IMR-90 (cell line): ENCODE data around the gene RIMS3. TPM values are rescaled to one million over a fixed set of nuclear protein-coding genes. Genes with fewer than 3 reads are reported as not detected.

Experiments
- ATAC-seq: fragments of 200-7000 bp; cut with Tn5 transposase; 2 replicates; pipeline ENCODE4 v1.9.1; 2020; ENCODE audit warnings: low read depth, mild to moderate bottlenecking, moderate library complexity
- BruUV-seq: library from RNA; stranded (reverse); fragments of 400-500 nt; replicated peaks from 2 replicates; lab custom pipeline; 2021; lab: Mats Ljungman, UMichigan
- CTCF ChIA-PET: fragments of 300-600 bp; formaldehyde crosslinking; extraction: SDS; loops from one replicate; lab custom pipeline; 2021; ENCODE audit warnings: antibody characterized with exemption; lab: Yijun Ruan, JAX
- POLR2A ChIA-PET: fragments of 300-600 bp; sonication (Branson Sonifier 250); formaldehyde crosslinking; loops from one replicate; lab custom pipeline; 2022; ENCODE audit warnings: antibody characterized with exemption; ENCODE audit not compliant: unreplicated experiment; lab: Charles Lee
- DNase-seq: peaks from one replicate; pipeline ENCODE4 v3.0.0; 2013
- H2AFZ ChIP-seq: replicated peaks from 2 replicates; pipeline ENCODE3; 2013; ENCODE audit warnings: low read length, mild to moderate bottlenecking; ENCODE audit not compliant: poor library complexity
- H2AK5ac ChIP-seq: 2 replicates; pipeline ENCODE4 v1.6.1; 2013; ENCODE audit warnings: low read depth, low read length, inconsistent platforms
- H2AK9ac ChIP-seq: replicated peaks from 2 replicates; pipeline ENCODE3; 2013; ENCODE audit warnings: mild to moderate bottlenecking, low read depth, low read length, moderate library complexity; ENCODE audit not compliant: poor library complexity
- H2BK120ac ChIP-seq: 2 replicates; pipeline ENCODE4 v1.6.1; 2013; ENCODE audit warnings: low read depth, low read length, inconsistent platforms
- H2BK15ac ChIP-seq: 3 replicates; pipeline ENCODE4 v1.6.1; 2013; ENCODE audit warnings: low read depth, low read length, inconsistent platforms
- H2BK20ac ChIP-seq: 2 replicates; pipeline ENCODE4 v1.6.1; 2013; ENCODE audit warnings: low read depth, mild to moderate bottlenecking, inconsistent platforms, low read length, moderate library complexity
- H2BK5ac ChIP-seq: 2 replicates; pipeline ENCODE4 v1.6.1; 2013; ENCODE audit warnings: mild to moderate bottlenecking, low read depth, low read length, inconsistent platforms; ENCODE audit not compliant: poor library complexity, severe bottlenecking
- H3K14ac ChIP-seq: replicated peaks from 2 replicates; pipeline ENCODE4 v1.6.1; 2013; ENCODE audit warnings: low read depth, low read length, inconsistent platforms
- H3K18ac ChIP-seq: 2 replicates; pipeline ENCODE4 v1.6.1; 2013; ENCODE audit warnings: low read depth, low read length, control low read depth
- H3K23ac ChIP-seq: 2 replicates; pipeline ENCODE4 v1.6.1; 2013; ENCODE audit warnings: low read depth, low read length, inconsistent platforms
- H3K27ac ChIP-seq: 2 replicates; pipeline ENCODE4 v1.5.1; 2013; ENCODE audit warnings: mild to moderate bottlenecking, control low read depth, low read length; ENCODE audit not compliant: insufficient read depth
- H3K27me3 ChIP-seq: 2 replicates; pipeline ENCODE4 v1.6.1; 2013; ENCODE audit warnings: low read length; ENCODE audit not compliant: control insufficient read depth, insufficient read depth
- H3K36me3 ChIP-seq: 2 replicates; pipeline ENCODE4 v1.6.1; 2013; ENCODE audit warnings: low read length, mixed read lengths; ENCODE audit not compliant: control insufficient read depth, insufficient read depth
- H3K4ac ChIP-seq: 2 replicates; pipeline ENCODE4 v1.6.1; 2013; ENCODE audit warnings: low read depth, low read length, inconsistent platforms
- H3K4me1 ChIP-seq: 2 replicates; pipeline ENCODE4 v1.6.1; 2013; ENCODE audit warnings: low read length, mixed read lengths; ENCODE audit not compliant: control insufficient read depth, insufficient read depth
- H3K4me2 ChIP-seq: 2 replicates; pipeline ENCODE4 v1.6.1; 2013; ENCODE audit warnings: low read depth, mild to moderate bottlenecking, control low read depth, low read length, moderate library complexity
- H3K4me3 ChIP-seq: 2 replicates; pipeline ENCODE4 v1.5.1; 2013; ENCODE audit warnings: low read depth, mild to moderate bottlenecking, control low read depth, low read length, moderate library complexity; ENCODE audit not compliant: insufficient read depth
- H3K56ac ChIP-seq: 2 replicates; pipeline ENCODE4 v1.6.1; 2013; ENCODE audit warnings: low read length, inconsistent platforms; ENCODE audit not compliant: insufficient read depth; ENCODE audit errors: extremely low read depth
- H3K79me1 ChIP-seq, 2 experiments: 2 replicates each; pipeline ENCODE4 v1.6.1; 2013; ENCODE audit warnings: low read length in 2 of 2, inconsistent platforms in 1 of 2, low read depth in 1 of 2
- H3K9ac ChIP-seq: 2 replicates; pipeline ENCODE4 v1.6.1; 2013; ENCODE audit warnings: low read depth, low read length, control low read depth
- H3K9me1 ChIP-seq: 2 replicates; pipeline ENCODE4 v1.6.1; 2013; ENCODE audit warnings: low read length, inconsistent platforms; ENCODE audit not compliant: insufficient read depth
- H3K9me3 ChIP-seq: 2 replicates; pipeline ENCODE4 v1.6.1; 2013; ENCODE audit warnings: low read length; ENCODE audit not compliant: control insufficient read depth, insufficient read depth
- H4K20me1 ChIP-seq: 2 replicates; pipeline ENCODE4 v1.6.1; 2013; ENCODE audit warnings: low read length, inconsistent platforms; ENCODE audit not compliant: insufficient read depth
- H4K5ac ChIP-seq: 2 replicates; pipeline ENCODE4 v1.6.1; 2013; ENCODE audit warnings: mild to moderate bottlenecking, low read depth, low read length, control low read depth
- H4K8ac ChIP-seq, 2 experiments: 2 replicates each; pipeline ENCODE4 v1.6.1; 2013; ENCODE audit warnings: low read depth in 2 of 2, low read length in 2 of 2, control low read depth in 1 of 2, inconsistent platforms in 1 of 2
- H4K91ac ChIP-seq: 2 replicates; pipeline ENCODE4 v1.6.1; 2013; ENCODE audit warnings: low read depth, low read length, inconsistent platforms; ENCODE audit not compliant: insufficient read depth
- MAFK ChIP-seq: IDR thresholded peaks from 2 replicates; pipeline ENCODE4 v1.6.1; 2012; ENCODE audit warnings: low read depth, low read length, improper control_type of control experiment
- MXI1 ChIP-seq: IDR thresholded peaks from 2 replicates; pipeline ENCODE4 v1.6.1; 2012; ENCODE audit warnings: low read depth, mild to moderate bottlenecking, low read length, moderate library complexity, borderline replicate concordance
- POLR2A ChIP-seq: IDR thresholded peaks from 2 replicates; pipeline ENCODE4 v1.6.1; 2012; ENCODE audit warnings: mild to moderate bottlenecking, low read depth, low read length
- RAD21 ChIP-seq: IDR thresholded peaks from 2 replicates; pipeline ENCODE4 v1.6.1; 2012; ENCODE audit warnings: low read length, improper control_type of control experiment
- RCOR1 ChIP-seq: IDR thresholded peaks from 2 replicates; pipeline ENCODE4 v1.6.1; 2012; ENCODE audit warnings: mild to moderate bottlenecking, low read length, improper control_type of control experiment; ENCODE audit not compliant: insufficient replicate concordance
- RFX5 ChIP-seq: IDR thresholded peaks from 2 replicates; pipeline ENCODE4 v1.8.0; 2012; ENCODE audit warnings: low read depth, mild to moderate bottlenecking, low read length, moderate library complexity
- SMC3 ChIP-seq: fragments of 150-350 bp; IDR thresholded peaks from 2 replicates; pipeline ENCODE4 v1.6.1; 2016; ENCODE audit warnings: low read depth, mild to moderate bottlenecking, antibody characterized with exemption, low read length, moderate library complexity
- WGBS, 2 experiments: methylation state at CpG; one replicate each; pipeline versions ENCODE4 v1.1.5 to v1.1.7; 2013; ENCODE audit warnings: missing lambda C conversion rate in 2 of 2; ENCODE audit not compliant: insufficient read length in 1 of 2; ENCODE audit errors: extremely low coverage in 2 of 2; 5-methylcytosine and 5-hydroxymethylcytosine counted together
- dilution Hi-C: fragments of 300-500 bp; cut with HindIII; formaldehyde crosslinking; loops from one replicate; pipeline ENCODE4 v1.14.3; 2018; ENCODE audit warnings: low sequenced_read_pairs; ENCODE audit not compliant: unreplicated experiment
- in situ Hi-C: fragments of 300-500 bp; cut with MboI; formaldehyde crosslinking; loops from 3 replicates; pipeline ENCODE4 v1.14.3; 2019; ENCODE audit warnings: low sequenced_read_pairs, inconsistent platforms, mixed read lengths
- intact Hi-C: fragments of 100-400 bp; cut with micrococcal nuclease; formaldehyde crosslinking; loops from 2 replicates; pipeline ENCODE4 v1.10.0; 2022
- polyA plus RNA-seq, 3 experiments: library from polyadenylated mRNA; depleted of rRNA; stranded (reverse); fragments of >200 nt; gene quantifications; 2 replicates each; pipeline ENCODE4 v1.2.3, GENCODE V29; 2012; ENCODE audit warnings: low replicate concordance in 1 of 3
- total RNA-seq: library from RNA; depleted of rRNA; stranded (reverse); fragments of >200 nt; gene quantifications from 2 replicates; pipeline ENCODE4 v1.2.3, GENCODE V29; 2012
- TF ChIP-seq, protein P1 (sequence below): conservative IDR thresholded peaks from 2 replicates; pipeline ENCODE4 v1.5.1; 2012; ENCODE audit warnings: mild to moderate bottlenecking, low read depth, low read length, improper control_type of control experiment
- TF ChIP-seq, protein P2 (sequence below): fragments of 150-350 bp; IDR thresholded peaks from 2 replicates; pipeline ENCODE4 v1.6.1; 2016; ENCODE audit warnings: low read depth, mild to moderate bottlenecking, low read length, moderate library complexity, borderline replicate concordance

RIMS3 gene
- total and polyA plus RNA-seq, 2 of the 4 experiments (the other 2 are of a cell fraction), result 0.10 to 0.36 TPM

DNA sequence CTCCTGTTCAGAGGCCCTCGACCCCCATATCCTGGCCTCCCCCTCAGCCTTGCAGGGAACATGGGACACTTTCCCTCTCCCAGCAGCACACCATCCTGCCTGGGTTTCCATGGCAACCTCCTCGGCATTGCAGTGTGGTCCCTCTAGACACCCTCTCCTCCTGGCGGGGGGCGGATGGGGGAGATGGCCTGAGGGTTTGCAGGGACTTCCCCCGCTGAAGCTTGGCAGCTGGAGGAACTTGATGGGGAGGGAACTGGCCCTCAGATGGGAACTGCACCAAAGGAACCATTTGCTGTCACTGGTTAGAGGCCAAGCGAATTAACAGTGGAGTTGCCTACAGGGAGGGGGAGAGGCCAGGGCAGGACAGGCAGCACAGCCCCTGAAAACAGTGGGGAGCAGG is 28.7 kb downstream of the RIMS3 start:
- BruUV-seq, result no TSS peak
- POLR2A ChIA-PET, result no interaction called here
- Histone ChIP-seq H2AK5ac (no peak overlapping the region), H3K9me3 (no peaks in the 10 kb centered on the region), H3K36me3 (no peaks in the 10 kb centered on the region), H4K91ac (no peak overlapping the region), H2BK20ac (no peak overlapping the region), H2AFZ (no peak overlapping the region), H2BK5ac (no peak overlapping the region), H3K4me1 (no peaks in the 10 kb centered on the region), H3K23ac (no peak overlapping the region), H3K27ac (no peak overlapping the region), H4K20me1 (no peaks in the 10 kb centered on the region), H3K56ac (no peak overlapping the region), H3K4me3 (no peak overlapping the region), H3K18ac (no peak overlapping the region), H3K27me3 (peaks cover 20% of the 10 kb centered on the region), H3K4me2 (no peak overlapping the region), H2BK15ac (no peak overlapping the region), H2AK9ac (no peak overlapping the region), H3K14ac (no peak overlapping the region), H3K9ac (no peak overlapping the region), H4K8ac (no peak overlapping the region), H2BK120ac (no peak overlapping the region), H4K5ac (no peak overlapping the region), H3K9me1 (no peaks in the 10 kb centered on the region), H3K79me1 (no peaks in the 10 kb centered on the region), H3K4ac (no peak overlapping the region)
- intact Hi-C loops, result no loop called here
- DNase-seq (no peak), ATAC-seq (no peak)
- 14% methylated on average over 1 of the region's 6 CpGs; no CpG with 5 or more reads in 1 of the 2 experiments for whole genome bisulfite sequencing, 2 experiments
- TF ChIP-seq POLR2A (no peak), RCOR1 (no peak), SMC3 (no peak), MAFK (no peak), RFX5 (no peak), RAD21 (no peak), MXI1 (no peak)
- TF ChIP-seq, protein P1, sequence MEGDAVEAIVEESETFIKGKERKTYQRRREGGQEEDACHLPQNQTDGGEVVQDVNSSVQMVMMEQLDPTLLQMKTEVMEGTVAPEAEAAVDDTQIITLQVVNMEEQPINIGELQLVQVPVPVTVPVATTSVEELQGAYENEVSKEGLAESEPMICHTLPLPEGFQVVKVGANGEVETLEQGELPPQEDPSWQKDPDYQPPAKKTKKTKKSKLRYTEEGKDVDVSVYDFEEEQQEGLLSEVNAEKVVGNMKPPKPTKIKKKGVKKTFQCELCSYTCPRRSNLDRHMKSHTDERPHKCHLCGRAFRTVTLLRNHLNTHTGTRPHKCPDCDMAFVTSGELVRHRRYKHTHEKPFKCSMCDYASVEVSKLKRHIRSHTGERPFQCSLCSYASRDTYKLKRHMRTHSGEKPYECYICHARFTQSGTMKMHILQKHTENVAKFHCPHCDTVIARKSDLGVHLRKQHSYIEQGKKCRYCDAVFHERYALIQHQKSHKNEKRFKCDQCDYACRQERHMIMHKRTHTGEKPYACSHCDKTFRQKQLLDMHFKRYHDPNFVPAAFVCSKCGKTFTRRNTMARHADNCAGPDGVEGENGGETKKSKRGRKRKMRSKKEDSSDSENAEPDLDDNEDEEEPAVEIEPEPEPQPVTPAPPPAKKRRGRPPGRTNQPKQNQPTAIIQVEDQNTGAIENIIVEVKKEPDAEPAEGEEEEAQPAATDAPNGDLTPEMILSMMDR, result no peak
- TF ChIP-seq, protein P2, sequence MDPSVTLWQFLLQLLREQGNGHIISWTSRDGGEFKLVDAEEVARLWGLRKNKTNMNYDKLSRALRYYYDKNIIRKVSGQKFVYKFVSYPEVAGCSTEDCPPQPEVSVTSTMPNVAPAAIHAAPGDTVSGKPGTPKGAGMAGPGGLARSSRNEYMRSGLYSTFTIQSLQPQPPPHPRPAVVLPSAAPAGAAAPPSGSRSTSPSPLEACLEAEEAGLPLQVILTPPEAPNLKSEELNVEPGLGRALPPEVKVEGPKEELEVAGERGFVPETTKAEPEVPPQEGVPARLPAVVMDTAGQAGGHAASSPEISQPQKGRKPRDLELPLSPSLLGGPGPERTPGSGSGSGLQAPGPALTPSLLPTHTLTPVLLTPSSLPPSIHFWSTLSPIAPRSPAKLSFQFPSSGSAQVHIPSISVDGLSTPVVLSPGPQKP, result no peak
- in situ Hi-C loops, result loop anchor here (25.0 kb wide), 1 partner anchor 326 kb away; no protein-coding TSS in a partner anchor
- dilution Hi-C loops, result no loop called here
- CTCF ChIA-PET, result no interaction called here
